Fibroblast of the aortic adventitia (primary cell): Measurements from ENCODE around the gene CHL1. TPM values are rescaled to one million over a fixed set of nuclear protein-coding genes. Genes with fewer than 3 reads are reported as not detected.

ENCODE experiments used
- DNase-seq: peaks from one replicate; pipeline ENCODE4 v3.0.0-alpha.2; 2010; ENCODE audit warnings: low read depth
- H3K4me3 ChIP-seq: 2 replicates; pipeline ENCODE4 v1.5.1; 2011; ENCODE audit warnings: low read depth, mild to moderate bottlenecking, control low read depth, low read length, moderate library complexity
- total RNA-seq: library from RNA; depleted of rRNA; stranded (reverse); fragments of >200 nt; gene quantifications from 2 replicates; pipeline ENCODE4 v1.2.3, GENCODE V29; 2012; ENCODE audit warnings: low replicate concordance
- TF ChIP-seq, protein P1 (sequence below): IDR thresholded peaks from 2 replicates; pipeline ENCODE4 v1.5.1; 2011; ENCODE audit warnings: mild to moderate bottlenecking, low read length, control low read depth, inconsistent platforms; ENCODE audit not compliant: insufficient read depth

The CHL1 gene
- total RNA-seq, 1 donor = 0.63 TPM

DNA sequence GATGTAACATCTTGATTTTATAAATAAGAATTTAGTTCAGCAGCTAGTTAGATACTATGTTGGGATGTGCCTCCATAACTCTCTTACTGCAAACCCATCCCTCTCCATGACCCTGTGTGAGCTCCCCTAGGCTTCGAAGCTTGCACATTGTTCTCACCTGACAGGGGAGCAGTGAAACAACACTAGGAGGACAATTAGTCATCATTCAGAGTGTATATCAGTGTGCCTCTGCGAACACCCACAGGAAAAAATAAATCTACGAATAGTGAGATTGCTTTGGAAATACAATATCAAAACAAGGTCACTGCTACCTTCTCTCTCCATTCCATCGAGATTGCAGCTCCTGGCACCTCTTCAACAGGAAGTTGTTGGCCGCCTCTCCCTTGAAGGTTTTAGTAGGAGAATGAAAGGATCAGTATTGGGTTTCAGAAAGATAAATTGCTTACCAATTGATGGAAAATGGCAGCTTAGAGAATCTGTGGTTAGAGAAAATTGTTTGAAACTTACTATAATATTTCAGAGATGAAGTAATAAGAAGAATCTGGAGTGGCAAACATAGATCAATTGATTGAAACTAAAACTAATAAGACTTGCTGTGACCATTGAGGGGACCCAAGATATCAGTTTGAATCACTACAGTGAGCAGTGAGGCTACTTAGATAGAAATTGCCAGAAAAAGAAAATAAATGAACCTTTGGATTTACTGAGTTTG, 103.2 kb downstream of the CHL1 start:
- no peak for DNase-seq
- no peak overlapping the region for H3K4me3 ChIP-seq
- TF ChIP-seq, protein P1, sequence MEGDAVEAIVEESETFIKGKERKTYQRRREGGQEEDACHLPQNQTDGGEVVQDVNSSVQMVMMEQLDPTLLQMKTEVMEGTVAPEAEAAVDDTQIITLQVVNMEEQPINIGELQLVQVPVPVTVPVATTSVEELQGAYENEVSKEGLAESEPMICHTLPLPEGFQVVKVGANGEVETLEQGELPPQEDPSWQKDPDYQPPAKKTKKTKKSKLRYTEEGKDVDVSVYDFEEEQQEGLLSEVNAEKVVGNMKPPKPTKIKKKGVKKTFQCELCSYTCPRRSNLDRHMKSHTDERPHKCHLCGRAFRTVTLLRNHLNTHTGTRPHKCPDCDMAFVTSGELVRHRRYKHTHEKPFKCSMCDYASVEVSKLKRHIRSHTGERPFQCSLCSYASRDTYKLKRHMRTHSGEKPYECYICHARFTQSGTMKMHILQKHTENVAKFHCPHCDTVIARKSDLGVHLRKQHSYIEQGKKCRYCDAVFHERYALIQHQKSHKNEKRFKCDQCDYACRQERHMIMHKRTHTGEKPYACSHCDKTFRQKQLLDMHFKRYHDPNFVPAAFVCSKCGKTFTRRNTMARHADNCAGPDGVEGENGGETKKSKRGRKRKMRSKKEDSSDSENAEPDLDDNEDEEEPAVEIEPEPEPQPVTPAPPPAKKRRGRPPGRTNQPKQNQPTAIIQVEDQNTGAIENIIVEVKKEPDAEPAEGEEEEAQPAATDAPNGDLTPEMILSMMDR = no peak

DNA sequence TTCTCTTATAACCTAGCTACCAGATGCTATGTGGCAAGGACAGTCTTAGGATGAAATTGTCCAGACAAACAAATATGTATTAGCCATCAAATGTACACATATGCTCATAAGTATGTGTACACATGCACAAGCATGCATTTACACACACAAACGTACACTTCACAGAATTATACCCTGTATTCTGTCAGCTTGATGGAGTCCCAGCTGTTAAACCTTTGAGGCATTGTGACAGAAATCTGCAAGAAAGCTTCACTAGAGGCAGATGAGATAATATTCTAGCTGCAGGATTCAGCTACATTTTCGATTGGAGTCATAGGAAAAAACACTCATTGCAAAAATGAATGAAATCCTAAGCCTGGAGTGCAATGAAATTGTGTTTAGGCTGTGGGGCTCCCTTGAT, 110.6 kb downstream of the CHL1 start:
- no peak for DNase-seq
- TF ChIP-seq, protein P1 = no peak
- no peak overlapping the region for H3K4me3 ChIP-seq

DNA sequence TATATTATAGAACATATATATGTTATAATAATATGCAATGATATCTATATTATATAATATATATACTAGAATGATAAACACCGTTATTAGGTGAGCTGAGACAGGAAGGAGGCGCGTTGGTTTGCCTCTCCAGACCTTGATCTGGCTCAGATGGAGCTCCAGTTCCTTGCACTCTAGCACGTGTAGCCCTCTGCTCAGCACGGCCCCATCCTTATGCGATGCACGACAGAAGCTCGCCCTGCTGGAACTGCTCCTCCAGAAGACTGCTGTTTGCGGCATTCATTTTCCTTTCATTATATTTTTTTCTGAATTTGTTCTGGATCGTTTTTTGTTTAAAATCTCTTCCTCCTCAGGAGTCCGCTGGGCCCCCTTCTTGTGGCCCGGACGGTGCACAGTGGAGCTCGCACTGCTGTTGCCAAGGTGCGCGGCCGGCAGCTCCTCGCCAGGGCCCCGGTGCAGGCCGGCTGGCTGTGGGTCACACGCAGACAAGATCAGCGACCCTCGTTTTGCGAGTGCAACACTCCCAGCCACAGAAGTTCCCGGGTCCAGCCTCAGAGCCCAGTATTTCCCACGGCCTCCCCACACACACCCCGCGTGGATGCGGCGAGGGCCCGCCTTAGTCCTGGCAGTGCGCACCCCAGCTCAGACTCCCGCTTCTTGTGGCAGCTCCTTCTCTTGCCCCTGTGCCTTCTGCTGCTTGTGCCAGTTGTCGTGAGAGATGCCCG, 112.2 kb downstream of the CHL1 start:
- H3K4me3 ChIP-seq = no peak overlapping the region
- TF ChIP-seq, protein P1 = no peak
- no peak for DNase-seq

DNA sequence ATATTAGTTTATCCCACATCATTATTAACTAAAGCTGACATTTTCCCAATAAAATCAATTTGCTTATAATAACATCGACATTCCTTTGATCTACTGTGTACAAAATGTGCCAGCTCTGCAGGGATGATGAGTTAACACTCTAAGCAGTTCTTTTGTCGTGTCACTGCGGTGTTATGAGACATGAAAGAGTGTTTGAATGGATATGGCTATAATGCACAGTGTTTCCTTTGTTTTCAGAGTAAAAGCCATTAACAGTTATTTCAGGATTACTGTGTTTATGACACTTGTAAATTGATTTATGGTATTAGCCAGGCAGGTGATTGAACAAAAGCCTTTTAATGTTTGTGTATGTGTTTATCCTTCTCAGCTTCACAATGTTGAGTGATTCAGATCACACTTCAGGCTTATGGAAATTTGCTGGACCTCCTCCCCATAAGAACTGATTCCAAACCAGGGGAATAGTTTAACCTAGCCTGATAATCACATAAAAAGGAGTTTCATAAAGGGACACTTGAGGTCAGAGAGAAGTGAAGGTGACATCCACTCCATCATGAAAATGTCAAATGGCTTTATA, 115.7 kb downstream of the CHL1 start:
- no peak overlapping the region for H3K4me3 ChIP-seq
- TF ChIP-seq, protein P1 = no peak
- no peak for DNase-seq

DNA sequence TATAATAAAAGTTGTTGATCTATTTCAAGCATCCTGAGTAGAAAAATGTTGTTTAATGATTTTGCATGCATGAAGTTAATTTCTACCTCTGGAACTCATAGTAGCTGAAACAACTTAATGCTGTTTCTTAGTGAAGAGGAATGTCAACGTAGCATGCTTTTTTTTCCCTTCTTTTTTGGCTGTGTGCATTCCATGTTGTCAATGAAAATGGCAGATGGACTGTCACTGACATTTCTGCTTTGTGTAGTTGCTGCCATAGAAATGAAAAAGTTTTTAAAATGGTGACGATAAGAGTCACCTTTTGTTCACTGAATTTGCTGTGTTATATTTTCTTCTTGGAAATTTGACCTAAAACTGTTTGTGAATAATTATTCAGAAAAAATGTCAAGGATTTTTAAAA, 116.3 kb downstream of the CHL1 start:
- TF ChIP-seq, protein P1 = no peak
- no peak overlapping the region for H3K4me3 ChIP-seq
- DNase-seq = no peak

DNA sequence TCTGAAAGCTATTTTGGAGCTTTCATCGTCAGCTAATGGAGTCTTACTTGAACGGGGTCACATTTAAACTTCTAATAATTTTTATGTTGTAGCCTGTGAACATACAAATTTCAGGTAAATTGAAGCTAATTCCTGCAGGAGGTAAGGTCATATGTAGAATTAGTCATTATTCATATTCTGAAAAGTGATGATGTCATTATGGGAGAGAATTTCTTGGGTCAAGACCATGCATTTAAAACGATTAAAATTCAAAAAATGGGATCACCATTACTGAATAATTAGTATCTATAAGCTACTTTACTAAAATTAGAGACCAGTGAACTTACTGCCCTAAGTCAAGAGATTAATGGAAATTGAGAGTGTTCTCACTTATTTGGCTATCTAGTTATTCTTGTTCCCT, 120.4 kb downstream of the CHL1 start:
- no peak for DNase-seq

More for the DNA sequence above, 120.4 kb downstream of the CHL1 start:
- TF ChIP-seq, protein P1 = no peak
- no peak overlapping the region for H3K4me3 ChIP-seq
